NT2/D1 (cell line): Measurements from ENCODE around the gene HBEGF.

ENCODE experiments used
- DNase-seq: peaks from one replicate; pipeline ENCODE4 v3.0.0-alpha.2; 2011; ENCODE audit warnings: low read depth, low spot score
- H3K27me3 ChIP-seq: 2 replicates; pipeline ENCODE4 v1.6.0; 2011; ENCODE audit warnings: mild to moderate bottlenecking; ENCODE audit not compliant: insufficient read length, insufficient read depth
- H3K36me3 ChIP-seq: 2 replicates; pipeline ENCODE4 v1.6.1; 2011; ENCODE audit warnings: mild to moderate bottlenecking, low read length, mixed read lengths; ENCODE audit not compliant: insufficient read depth, insufficient read length
- H3K4me1 ChIP-seq: 2 replicates; pipeline ENCODE4 v1.5.1; 2011; ENCODE audit not compliant: insufficient read depth, insufficient read length
- H3K4me3 ChIP-seq: 2 replicates; pipeline ENCODE4 v1.5.1; 2011; ENCODE audit warnings: low read depth; ENCODE audit not compliant: insufficient read length
- H3K9ac ChIP-seq: 2 replicates; pipeline ENCODE4 v1.6.0; 2011; ENCODE audit warnings: low read depth; ENCODE audit not compliant: insufficient read length
- H3K9me3 ChIP-seq: 2 replicates; pipeline ENCODE4 v1.5.1; 2011; ENCODE audit warnings: mild to moderate bottlenecking, low read length; ENCODE audit not compliant: insufficient read depth
- SUZ12 ChIP-seq: IDR thresholded peaks from 2 replicates; pipeline ENCODE4 v1.6.1; 2011; ENCODE audit not compliant: insufficient read length, insufficient read depth; ENCODE audit errors: extremely low read depth
- YY1 ChIP-seq: IDR thresholded peaks from 2 replicates; pipeline ENCODE4 v1.6.1; 2011; ENCODE audit not compliant: insufficient read length, insufficient read depth
- ZNF274 ChIP-seq: IDR thresholded peaks from 2 replicates; pipeline ENCODE4 v1.6.1; 2011; ENCODE audit warnings: mild to moderate bottlenecking, low read depth, low read length

HBEGF gene

DNA sequence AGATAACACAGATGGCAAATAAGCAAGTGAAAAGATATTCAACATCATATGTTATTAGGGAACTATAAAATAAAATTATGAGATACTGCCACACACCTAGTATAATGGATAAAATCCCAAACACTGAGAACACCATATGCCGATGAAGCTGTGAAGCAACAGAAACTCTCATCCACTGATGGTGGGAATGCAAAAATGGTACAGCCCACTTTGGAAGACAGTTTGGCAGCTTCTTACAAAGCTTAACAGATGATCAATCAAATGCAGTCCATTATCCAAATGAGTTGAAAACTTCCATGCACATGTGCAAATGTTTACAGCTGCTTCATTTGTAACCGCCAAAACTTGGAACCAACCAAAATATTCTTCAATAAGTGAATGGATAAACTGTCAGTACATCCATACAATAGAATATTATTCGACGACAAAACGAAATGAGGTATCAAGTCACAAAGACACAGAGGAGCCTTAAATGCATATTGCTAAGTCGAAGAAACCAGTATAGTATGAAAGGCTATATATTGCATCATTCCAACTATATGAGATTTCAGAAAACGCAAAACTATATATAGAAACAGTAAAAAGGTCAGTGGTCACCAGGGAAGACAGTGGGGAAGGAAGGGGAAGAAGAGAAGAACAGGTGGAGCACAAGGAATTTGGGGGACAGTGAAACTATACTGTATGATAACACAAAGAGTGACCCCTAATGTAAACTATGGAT lies 58.4 kb downstream of the HBEGF start:
- H3K9me3 ChIP-seq, result no peaks in the 10 kb centered on the region
- peaks cover 10% of the 10 kb centered on the region for H3K36me3 ChIP-seq
- no peaks in the 10 kb centered on the region for H3K4me1 ChIP-seq
- no peak overlapping the region for H3K9ac ChIP-seq
- no peak for DNase-seq
- no peak overlapping the region for H3K4me3 ChIP-seq
- TF ChIP-seq YY1 (no peak), ZNF274 (no peak), SUZ12 (no peak)
- no peaks in the 10 kb centered on the region for H3K27me3 ChIP-seq

DNA sequence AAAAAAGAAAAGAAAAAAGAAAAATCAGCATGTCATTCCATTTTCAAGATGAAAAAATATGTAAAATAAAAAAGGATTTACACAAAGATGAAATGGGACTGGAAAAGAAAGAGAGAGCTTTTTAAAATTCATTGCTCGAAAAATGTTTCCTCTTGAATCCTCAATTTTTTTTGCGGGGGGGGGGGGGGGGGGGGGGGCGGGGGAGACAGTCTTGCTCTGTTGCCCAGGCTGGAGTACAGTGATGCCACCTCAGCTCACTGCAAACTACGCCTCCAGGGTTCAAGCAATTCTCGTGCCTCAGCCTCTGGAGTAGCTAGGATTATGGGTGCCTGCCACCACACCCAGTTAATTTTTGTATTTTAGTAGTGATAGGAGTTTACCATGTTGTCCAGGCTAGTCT lies 60.0 kb downstream of the HBEGF start:
- Histone ChIP-seq H3K4me1 (no peaks in the 10 kb centered on the region), H3K9ac (no peak overlapping the region), H3K4me3 (no peak overlapping the region), H3K9me3 (no peaks in the 10 kb centered on the region), H3K27me3 (no peaks in the 10 kb centered on the region), H3K36me3 (peaks cover 6% of the 10 kb centered on the region)
- TF ChIP-seq ZNF274 (no peak), SUZ12 (no peak), YY1 (no peak)
- no peak for DNase-seq

DNA sequence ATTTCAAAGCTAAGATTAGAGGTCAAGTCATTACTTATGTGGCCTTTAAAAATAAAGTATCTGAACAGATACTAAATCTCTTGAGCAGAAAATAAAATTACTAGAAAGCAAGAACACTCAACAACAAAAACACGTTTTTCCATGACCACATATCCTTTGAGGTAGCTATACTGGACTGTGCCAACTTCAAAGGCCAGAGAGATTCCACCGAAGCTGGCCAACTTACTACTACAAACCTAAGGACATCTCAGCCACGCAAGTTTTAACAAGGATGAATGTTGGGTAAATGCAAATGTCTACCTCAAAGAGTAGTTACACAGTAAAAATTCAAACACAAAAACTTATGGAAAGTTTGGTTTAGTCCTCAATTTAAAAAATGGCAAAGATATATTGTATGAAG lies 62.4 kb downstream of the HBEGF start:
- H3K27me3 ChIP-seq, result no peaks in the 10 kb centered on the region
- H3K4me3 ChIP-seq, result no peak overlapping the region
- peaks cover 7% of the 10 kb centered on the region for H3K36me3 ChIP-seq
- no peaks in the 10 kb centered on the region for H3K9me3 ChIP-seq
- no peak overlapping the region for H3K9ac ChIP-seq
- no peak for DNase-seq
- TF ChIP-seq SUZ12 (no peak), ZNF274 (no peak), YY1 (no peak)
- H3K4me1 ChIP-seq, result no peaks in the 10 kb centered on the region
